Stomach (tissue), 9 donors: Measurements from ENCODE around the gene THSD7A. TPM values are rescaled to one million over a fixed set of nuclear protein-coding genes. Genes with fewer than 3 reads are reported as not detected.

Source experiments
- DNase-seq, 2 donors: peaks; one replicate each; pipeline versions ENCODE4 v3.0.0 to v3.0.0-alpha.2; 2013 to 2019
- H3K27ac ChIP-seq, 5 donors: fragments of 200-600 bp in 4 of 5; sonication (generic) in 4 of 5; one replicate each; pipeline ENCODE4 v1.5.1; 2013 to 2019; ENCODE audit warnings: mild to moderate bottlenecking in 1 of 5, moderate library complexity in 1 of 5
- H3K27me3 ChIP-seq, 3 donors: fragments of 200-600 bp; sonication (generic); one replicate each; pipeline ENCODE4 v1.5.1; 2017 to 2019; ENCODE audit warnings: mixed run types in 1 of 3
- H3K36me3 ChIP-seq, 4 donors: fragments of 200-600 bp; sonication (generic); 1 replicate in 3 of 4; 2 replicates in 1 of 4; pipeline ENCODE4 v1.5.1; 2016 to 2019
- H3K4me1 ChIP-seq, 4 donors: fragments of 200-600 bp; sonication (generic); one replicate each; pipeline ENCODE4 v1.5.1; 2016 to 2019
- H3K4me3 ChIP-seq, 4 donors: fragments of 200-600 bp; sonication (generic) in 3 of 4; one replicate each; pipeline ENCODE4 v1.5.1; 2016 to 2019; ENCODE audit warnings: mild to moderate bottlenecking in 1 of 4
- H3K9me3 ChIP-seq, 4 donors: fragments of 200-600 bp; sonication (generic); one replicate each; pipeline ENCODE4 v1.5.1; 2016 to 2019
- CTCF ChIP-seq, 7 experiments: fragments of 450-650 bp in 4 of 7; fragments of 200-600 bp in 3 of 7; sonication (generic) in 3 of 7; IDR thresholded peaks; one replicate each; pipeline ENCODE4 v1.5.1; 2016 to 2019; ENCODE audit warnings: antibody characterized with exemption in 7 of 7, control low read depth in 2 of 7, mild to moderate bottlenecking in 1 of 7
- EP300 ChIP-seq: sonication (generic); formaldehyde crosslinking; IDR thresholded peaks from one replicate; pipeline ENCODE4 v1.6.1; 2017; ENCODE audit warnings: antibody characterized with exemption
- POLR2A ChIP-seq, 4 donors: fragments of 450-650 bp; IDR thresholded peaks; one replicate each; pipeline ENCODE4 v1.6.1; 2016; ENCODE audit warnings: antibody characterized with exemption in 4 of 4, control low read depth in 2 of 4, mild to moderate bottlenecking in 1 of 4, moderate library complexity in 1 of 4
- POLR2AphosphoS5 ChIP-seq, 3 donors: sonication (generic); formaldehyde crosslinking; IDR thresholded peaks; one replicate each; pipeline ENCODE4 v1.6.1; 2016; ENCODE audit warnings: antibody characterized with exemption in 3 of 3
- WGBS, 5 donors: extraction: QIAGEN DNeasy Blood & Tissue Kit in 3 of 5; methylation state at CpG; one replicate each; pipeline versions ENCODE4 v1.1.5 to v1.1.7; 2013 to 2018; 5-methylcytosine and 5-hydroxymethylcytosine counted together
- intact Hi-C: fragments of 100-400 bp; cut with DNase I; formaldehyde crosslinking; loops from one replicate; pipeline ENCODE4 v1.15.1; 2023; ENCODE audit warnings: low total_unique reads
- polyA plus RNA-seq, 3 donors: library from polyadenylated mRNA; stranded (reverse); fragments of 200-250 nt; gene quantifications; one replicate each; pipeline ENCODE4 v1.2.3, GENCODE V29; 2013
- total RNA-seq, 5 donors: library from RNA; depleted of rRNA; stranded (reverse); fragments of >200 nt; gene quantifications; one replicate each; pipeline versions ENCODE4 v1.1.0 to v1.2.3, GENCODE V29; 2014 to 2016
- donor health status: healthy with polysubstance abuse.
- donor health status: Bipolar disorder and iron deficiency.
- donor health status: healthy.

Gene THSD7A
- total and polyA plus RNA-seq, 8 donors, result 0.06 to 13.2 (median 0.46) TPM; not detected in 1

GRCh38 chr7:11709196-11709595 lies 122.8 kb downstream of the THSD7A start:
- Histone ChIP-seq H3K4me3 (no peak overlapping the region), H3K36me3 (no peaks in the 10 kb centered on the region), H3K27ac (no peak overlapping the region), H3K4me1 (peaks cover 0 to 24% (median 8%) of the 10 kb centered on the region in 4 donors), H3K9me3 (no peaks in the 10 kb centered on the region), H3K27me3 (no peaks in the 10 kb centered on the region)
- no peak for DNase-seq
- intact Hi-C loops, result no loop called here
- no peak for TF ChIP-seq POLR2AphosphoS5 (IDR thresholded peaks at IDR 0.05)
- no peak for TF ChIP-seq POLR2A (IDR thresholded peaks at IDR 0.05)
- no peak for TF ChIP-seq EP300
- TF ChIP-seq CTCF (IDR thresholded peaks at IDR 0.05), result no peak

- intact Hi-C loops, result no loop called here
- no peak overlapping the region for H3K4me3 ChIP-seq
- 17 to 45% (median 24%) methylated on average over 2 of the region's 2 CpGs for WGBS, 5 donors
Observed at GRCh38 chr7:11707606-11708193, 124.3 kb downstream of the THSD7A start.

GRCh38 chr7:11706666-11707605 lies 125.1 kb downstream of the THSD7A start:
- TF ChIP-seq POLR2A (IDR thresholded peaks at IDR 0.05) (no peak), POLR2AphosphoS5 (IDR thresholded peaks at IDR 0.05) (peak in 1 of 3 donors; percentile 34)
- no peaks in the 10 kb centered on the region for H3K27me3 ChIP-seq
- 21 to 39% (median 23%) methylated on average over 2 of the region's 2 CpGs for WGBS, 5 donors
- H3K27ac ChIP-seq, result peak overlapping the region in 2 of 5 donors; percentile 3 to 59
- H3K4me1 ChIP-seq, result peaks cover 0 to 24% (median 8%) of the 10 kb centered on the region in 4 donors
- H3K4me3 ChIP-seq, result no peak overlapping the region
- no peaks in the 10 kb centered on the region for H3K36me3 ChIP-seq
- intact Hi-C loops, result no loop called here
- no peaks in the 10 kb centered on the region for H3K9me3 ChIP-seq
- DNase-seq, result peak; percentile 28 to 73

More at GRCh38 chr7:11707606-11708193, 124.3 kb downstream of the THSD7A start:
- no peaks in the 10 kb centered on the region for H3K27me3 ChIP-seq
- peak overlapping the region in 2 of 5 donors; percentile 3 to 59 for H3K27ac ChIP-seq
- DNase-seq, result no peak
- H3K36me3 ChIP-seq, result no peaks in the 10 kb centered on the region
- no peak for TF ChIP-seq POLR2AphosphoS5 (IDR thresholded peaks at IDR 0.05)
- TF ChIP-seq POLR2A (IDR thresholded peaks at IDR 0.05), result no peak
- no peak for TF ChIP-seq CTCF (IDR thresholded peaks at IDR 0.05)
- TF ChIP-seq EP300, result no peak
- peaks cover 0 to 24% (median 8%) of the 10 kb centered on the region in 4 donors for H3K4me1 ChIP-seq
- H3K9me3 ChIP-seq, result no peaks in the 10 kb centered on the region

GRCh38 chr7:11703829-11704228 lies 128.2 kb downstream of the THSD7A start:
- TF ChIP-seq POLR2AphosphoS5 (IDR thresholded peaks at IDR 0.05) (no peak), EP300 (no peak), CTCF (IDR thresholded peaks at IDR 0.05) (no peak), POLR2A (IDR thresholded peaks at IDR 0.05) (no peak)
- H3K27me3 ChIP-seq, result no peaks in the 10 kb centered on the region
- WGBS, 5 donors, result 84 to 100% (median 96%) methylated on average over 1 of the region's 1 CpG
- intact Hi-C loops, result no loop called here
- peaks cover 0 to 20% (median 9%) of the 10 kb centered on the region in 4 donors for H3K4me1 ChIP-seq
- no peaks in the 10 kb centered on the region for H3K36me3 ChIP-seq
- H3K27ac ChIP-seq, result no peak overlapping the region
- H3K4me3 ChIP-seq, result no peak overlapping the region
- H3K9me3 ChIP-seq, result no peaks in the 10 kb centered on the region
- no peak for DNase-seq
